22Rv1 (cell line): ENCODE results near the gene CCDC81.

Experiments
- ZFX ChIP-seq: fragments of 450-650 bp; IDR thresholded peaks from 2 replicates; pipeline ENCODE4 v1.6.1; 2017; ENCODE audit warnings: antibody characterized with exemption, borderline replicate concordance
- TF ChIP-seq, protein P1 (sequence below): fragments of 450-650 bp; IDR thresholded peaks from 2 replicates; pipeline ENCODE4 v1.5.1; 2017; ENCODE audit warnings: mild to moderate bottlenecking

DNA sequence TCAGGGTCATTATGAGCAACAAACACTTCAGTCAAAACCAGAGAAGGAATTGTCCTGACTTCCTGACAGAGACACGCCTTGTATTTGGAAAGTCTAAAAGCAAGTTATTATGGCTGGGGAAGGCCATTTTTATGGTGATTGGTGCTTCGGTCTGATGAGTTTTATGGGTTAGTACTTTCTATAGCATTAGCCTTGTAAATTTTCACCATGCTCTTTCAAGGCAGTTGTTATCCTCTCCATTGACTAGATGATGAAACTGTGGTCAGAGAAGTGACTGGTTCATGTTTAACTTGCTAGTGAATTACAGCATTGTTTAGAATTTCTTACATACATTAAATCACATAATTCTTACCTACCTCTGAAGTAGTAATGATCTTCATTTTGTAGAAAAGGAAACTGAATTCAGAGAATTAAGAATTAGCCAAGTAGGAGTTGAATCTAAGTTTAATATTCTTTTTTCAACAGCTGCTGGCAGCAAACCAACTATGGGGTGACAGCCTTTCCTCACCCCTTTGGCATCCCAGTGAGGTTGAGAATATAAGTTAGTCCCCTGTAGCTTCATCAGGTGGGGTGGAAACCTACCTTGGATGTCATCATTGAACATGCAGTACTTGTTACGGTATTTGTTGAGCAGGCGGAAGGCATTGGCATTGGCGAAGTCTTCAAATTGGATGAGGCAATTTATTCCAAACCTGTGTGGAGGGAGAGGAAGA, 90.0 kb downstream of the CCDC81 start:
- TF ChIP-seq, protein P1, sequence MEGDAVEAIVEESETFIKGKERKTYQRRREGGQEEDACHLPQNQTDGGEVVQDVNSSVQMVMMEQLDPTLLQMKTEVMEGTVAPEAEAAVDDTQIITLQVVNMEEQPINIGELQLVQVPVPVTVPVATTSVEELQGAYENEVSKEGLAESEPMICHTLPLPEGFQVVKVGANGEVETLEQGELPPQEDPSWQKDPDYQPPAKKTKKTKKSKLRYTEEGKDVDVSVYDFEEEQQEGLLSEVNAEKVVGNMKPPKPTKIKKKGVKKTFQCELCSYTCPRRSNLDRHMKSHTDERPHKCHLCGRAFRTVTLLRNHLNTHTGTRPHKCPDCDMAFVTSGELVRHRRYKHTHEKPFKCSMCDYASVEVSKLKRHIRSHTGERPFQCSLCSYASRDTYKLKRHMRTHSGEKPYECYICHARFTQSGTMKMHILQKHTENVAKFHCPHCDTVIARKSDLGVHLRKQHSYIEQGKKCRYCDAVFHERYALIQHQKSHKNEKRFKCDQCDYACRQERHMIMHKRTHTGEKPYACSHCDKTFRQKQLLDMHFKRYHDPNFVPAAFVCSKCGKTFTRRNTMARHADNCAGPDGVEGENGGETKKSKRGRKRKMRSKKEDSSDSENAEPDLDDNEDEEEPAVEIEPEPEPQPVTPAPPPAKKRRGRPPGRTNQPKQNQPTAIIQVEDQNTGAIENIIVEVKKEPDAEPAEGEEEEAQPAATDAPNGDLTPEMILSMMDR, result no peak
- TF ChIP-seq ZFX, result no peak
